Measurements from ENCODE around the gene CATSPER1.
A peak's percentile ranks its signal among the peaks of the same experiment; 100 is the strongest.

Gene CATSPER1

DNA sequence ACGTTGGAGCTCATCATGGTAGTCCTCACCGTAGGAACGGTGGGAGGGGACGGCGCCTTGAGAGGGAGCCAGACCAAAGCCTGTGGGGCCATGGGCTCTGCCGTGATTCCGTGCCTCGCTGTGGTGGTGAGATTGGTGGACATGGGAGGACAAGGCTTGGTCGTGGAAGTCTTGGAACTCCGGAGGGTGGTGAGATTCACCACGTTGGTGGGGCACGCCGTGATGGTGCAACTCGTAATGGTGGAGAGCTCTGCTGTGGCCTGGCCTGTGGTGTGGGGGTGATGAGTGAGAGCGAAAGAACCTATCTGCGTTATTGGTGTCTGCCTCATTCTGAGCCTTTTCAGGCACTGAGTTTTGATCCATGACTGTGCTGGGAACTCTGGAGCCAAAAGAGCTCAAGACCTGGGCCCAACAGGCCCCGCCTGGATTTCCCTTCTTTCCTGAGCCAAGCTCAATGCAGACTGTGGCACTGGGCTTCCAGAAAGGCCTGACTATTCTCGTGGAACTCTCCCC, at the start of gene CATSPER1:
TSS of gene CATSPER1 (minus strand) at position 463 of the 513 bp plus-strand sequence. CDS start at position 363, 100 bp downstream.
- no peak for DNase-seq (ENCODE audit: low read depth in 1 of 2, low spot score in 1 of 2)

DNA sequence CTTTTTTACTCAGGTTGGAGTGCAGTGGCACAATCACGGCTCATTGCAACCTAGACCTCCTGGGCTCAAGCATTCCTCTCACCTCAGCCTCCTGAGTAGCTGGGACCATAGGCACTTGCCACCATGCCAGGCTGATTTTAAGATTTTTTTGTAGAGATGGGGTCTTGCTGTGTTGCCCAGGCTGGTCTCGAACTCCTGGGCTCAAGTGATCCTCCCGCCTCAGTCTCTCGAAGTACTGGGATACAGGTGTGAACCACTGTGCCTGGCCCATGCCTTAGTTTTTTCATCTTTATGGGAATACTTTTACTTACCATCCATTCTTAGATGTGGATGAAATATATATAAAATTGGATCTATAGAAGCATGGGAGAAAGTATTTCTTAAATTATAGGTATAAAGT, 49.0 kb upstream of the CATSPER1 start:
- no peak for DNase-seq (ENCODE audit: low read depth in 1 of 2, low spot score in 1 of 2)

DNA sequence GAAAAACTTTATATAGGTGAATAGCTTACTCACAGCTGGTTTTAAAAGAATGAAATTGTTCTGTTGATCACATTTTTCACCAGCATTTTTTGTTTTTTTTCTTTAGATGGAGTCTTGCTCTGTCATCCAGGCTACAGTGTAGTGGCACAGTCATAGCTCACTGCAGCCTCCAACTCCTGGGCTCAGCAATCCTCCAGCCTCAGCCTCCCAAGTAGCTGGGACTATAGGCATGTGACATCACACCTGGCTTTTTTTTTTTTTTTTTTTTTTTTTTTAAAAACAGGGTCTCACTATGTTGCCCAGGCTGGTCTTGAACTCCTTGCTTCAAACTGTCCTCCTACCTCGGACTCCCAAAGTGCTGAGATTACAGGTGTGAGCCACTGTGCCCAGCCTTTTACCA, 47.4 kb upstream of the CATSPER1 start:
- no peak for DNase-seq (ENCODE audit: low read depth in 1 of 2, low spot score in 1 of 2)

DNA sequence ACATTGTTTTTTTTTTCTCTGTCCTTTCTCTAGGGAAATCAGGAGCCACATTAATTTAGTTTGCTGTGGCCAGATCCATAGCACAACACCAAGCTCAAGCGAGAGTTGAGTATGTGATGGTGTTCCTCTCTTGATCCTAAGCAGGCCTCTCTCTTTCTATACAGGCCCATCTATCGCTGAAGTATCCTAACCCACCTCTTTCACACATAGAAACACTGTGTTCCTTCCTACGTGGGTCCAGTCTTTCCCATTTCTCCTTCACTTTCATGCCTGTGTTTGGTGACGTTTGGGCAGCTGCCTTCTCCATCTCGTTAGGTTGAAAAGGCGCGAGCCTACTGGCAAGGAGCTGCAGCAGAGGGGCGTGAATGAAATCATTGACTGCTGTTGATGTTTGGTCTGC, 46.2 kb upstream of the CATSPER1 start:
- DNase-seq (ENCODE audit: low read depth in 1 of 2, low spot score in 1 of 2), result no peak

DNA sequence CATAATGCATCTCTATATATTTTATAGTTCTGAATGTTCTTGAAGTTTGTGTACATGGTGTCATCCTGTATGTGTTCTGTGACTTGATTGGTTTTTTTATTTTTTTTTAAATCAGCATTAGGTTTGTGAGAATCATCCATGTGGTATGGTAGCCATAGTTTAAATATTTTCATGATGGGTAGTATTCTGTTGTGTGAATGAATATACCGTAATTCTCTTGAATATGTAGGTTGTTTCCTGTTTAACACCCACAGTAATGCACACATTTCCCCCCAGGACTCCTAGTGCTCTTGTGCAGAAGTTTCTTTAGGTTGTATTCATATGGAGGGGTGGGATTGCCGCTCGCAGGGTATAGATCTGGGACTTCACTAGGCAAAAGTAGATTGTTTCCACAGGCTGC, 45.8 kb upstream of the CATSPER1 start:
- DNase-seq (ENCODE audit: low read depth in 1 of 2, low spot score in 1 of 2), result no peak

DNA sequence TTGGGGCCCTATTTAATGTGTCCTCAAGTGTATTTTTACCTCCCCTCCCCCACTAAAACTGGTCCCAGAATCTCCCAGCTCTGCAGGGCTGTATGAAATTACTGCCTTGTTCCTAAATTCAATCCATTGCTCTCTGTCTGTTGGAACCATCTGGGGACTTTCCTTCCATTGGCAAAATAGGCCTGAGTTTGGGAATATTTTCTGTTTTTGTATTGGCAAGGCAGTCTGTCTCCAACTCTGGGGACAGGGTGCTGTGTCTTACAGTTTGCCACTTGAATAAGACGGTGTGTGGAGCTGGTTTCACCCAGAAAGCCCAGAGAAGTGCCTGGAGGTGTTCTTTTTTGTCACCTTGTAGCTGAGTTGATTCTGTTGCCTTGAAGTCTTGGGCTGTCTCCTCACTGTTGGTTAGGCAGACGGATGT, 45.1 kb upstream of the CATSPER1 start:
- no peak for DNase-seq (ENCODE audit: low read depth in 1 of 2, low spot score in 1 of 2)

DNA sequence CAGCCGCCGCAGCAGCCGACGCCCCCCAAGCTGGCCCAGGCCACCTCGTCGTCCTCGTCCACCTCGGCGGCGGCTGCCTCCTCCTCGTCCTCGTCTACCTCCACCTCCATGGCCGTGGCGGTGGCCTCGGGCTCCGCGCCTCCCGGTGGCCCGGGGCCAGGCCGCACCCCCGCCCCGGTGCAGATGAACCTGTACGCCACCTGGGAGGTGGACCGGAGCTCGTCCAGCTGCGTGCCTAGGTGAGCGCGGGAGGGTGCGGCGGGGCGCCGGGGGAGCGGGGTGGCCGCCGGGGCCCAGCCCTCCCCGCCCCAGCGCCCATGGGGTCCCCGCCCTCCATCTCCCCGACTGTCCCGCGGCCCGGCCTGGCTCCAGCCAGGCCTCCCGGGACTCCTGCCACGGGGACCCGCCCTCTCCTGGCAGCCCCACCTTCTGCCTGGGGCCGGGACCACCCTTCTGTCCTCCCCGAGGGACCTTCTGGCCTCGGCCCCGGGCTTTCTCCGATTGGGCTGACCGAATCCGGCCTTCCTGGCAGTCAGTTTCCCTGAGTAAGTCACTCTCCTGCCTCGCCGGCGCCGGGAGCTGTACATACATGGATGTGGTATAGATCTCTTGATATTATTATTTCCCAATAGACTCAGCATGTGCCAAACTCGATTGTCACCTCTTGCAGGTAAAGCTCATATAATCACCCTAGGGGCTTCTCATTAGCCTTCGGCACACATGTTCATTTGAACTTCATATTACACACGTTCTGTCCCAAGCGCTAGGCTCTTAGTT, 44.5 kb upstream of the CATSPER1 start:
- DNase-seq (ENCODE audit: low read depth in 1 of 2, low spot score in 1 of 2), result no peak

DNA sequence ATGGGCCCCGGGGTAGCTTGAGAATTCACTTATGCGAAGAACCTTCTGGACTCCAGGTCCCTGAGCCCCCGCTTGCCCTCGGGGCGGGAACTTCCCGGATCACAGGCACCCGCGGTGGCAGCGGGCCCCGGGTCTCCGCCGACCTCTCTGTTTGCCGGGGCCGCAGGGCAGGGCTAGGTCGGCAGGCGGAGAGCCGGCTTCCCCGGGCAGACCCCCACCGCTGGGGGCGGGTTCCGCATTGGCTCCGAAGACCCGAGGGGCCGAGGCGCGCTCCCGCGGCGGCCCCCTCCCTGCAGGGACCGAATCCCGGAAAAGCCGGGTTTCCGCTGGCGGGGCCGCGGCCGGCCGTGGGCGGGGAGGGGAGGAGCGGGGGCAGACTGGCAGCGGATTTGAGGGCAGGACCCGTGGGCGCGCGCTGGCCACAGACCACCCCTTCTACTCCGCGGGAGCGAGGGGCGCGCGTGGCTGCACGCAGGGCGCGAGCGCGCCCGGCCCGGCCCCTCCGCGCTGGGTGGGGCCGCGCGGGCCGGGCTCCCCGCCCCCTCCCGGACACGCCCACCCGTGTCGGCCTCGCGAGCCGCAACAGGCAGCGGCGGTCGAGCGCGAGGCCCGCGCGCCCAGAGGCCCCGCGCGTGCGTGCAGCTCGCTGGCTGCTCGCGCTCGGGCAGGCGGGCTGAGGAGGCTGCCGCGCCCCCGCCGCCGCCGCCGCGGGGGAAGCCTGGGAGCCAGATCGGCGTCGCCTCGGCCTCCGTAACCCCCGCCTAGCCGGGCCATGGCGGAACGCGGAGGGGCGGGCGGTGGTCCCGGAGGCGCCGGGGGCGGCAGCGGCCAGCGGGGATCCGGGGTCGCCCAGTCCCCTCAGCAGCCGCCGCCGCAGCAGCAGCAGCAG, 43.7 kb upstream of the CATSPER1 start, which contains the start of gene PACS1:
TSS of gene PACS1 (plus strand) at position 558 of the 889 bp plus-strand sequence. CDS start at position 773, 215 bp downstream.
- peak; percentile 39 to 46 for DNase-seq (ENCODE audit: low read depth in 1 of 2, low spot score in 1 of 2)

DNA sequence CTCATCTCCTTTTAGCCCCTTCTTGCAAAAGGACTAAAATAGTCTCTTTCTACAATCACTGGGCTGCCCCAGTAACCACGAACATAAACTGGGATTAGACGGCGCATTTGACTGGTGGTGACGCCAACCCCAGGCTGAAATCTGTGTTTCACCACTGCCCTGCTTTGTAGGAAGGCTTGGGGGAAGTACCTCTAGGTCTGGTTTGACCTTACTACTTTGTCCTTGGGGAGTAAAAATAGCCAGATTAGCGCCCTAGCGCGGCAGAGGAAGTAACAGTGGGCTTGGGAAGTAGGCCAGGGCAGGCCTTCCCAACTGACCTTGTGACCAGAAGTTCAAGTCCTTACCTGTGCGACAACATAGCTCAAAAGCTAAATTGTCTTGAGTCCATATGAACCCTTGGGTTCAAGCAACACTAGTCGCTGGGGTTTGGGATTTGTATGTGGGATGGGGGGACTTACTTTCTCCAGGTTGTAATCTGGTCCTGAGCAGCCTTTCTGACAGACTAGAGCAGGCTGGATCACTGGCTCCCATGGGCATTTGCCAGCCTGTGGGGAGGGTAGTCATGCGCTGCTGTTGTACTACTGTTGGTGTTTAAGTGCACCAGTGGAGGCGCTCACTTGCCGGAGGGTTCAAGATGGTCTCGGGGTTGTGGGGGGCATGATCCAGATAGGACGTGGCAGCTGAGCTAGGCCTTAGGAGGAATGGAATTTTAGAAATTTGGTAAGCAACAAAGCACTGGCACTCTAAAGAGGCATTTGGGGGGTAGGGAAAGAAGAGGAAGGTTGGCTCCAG, 42.8 kb upstream of the CATSPER1 start:
- DNase-seq (ENCODE audit: low read depth in 1 of 2, low spot score in 1 of 2), result no peak

DNA sequence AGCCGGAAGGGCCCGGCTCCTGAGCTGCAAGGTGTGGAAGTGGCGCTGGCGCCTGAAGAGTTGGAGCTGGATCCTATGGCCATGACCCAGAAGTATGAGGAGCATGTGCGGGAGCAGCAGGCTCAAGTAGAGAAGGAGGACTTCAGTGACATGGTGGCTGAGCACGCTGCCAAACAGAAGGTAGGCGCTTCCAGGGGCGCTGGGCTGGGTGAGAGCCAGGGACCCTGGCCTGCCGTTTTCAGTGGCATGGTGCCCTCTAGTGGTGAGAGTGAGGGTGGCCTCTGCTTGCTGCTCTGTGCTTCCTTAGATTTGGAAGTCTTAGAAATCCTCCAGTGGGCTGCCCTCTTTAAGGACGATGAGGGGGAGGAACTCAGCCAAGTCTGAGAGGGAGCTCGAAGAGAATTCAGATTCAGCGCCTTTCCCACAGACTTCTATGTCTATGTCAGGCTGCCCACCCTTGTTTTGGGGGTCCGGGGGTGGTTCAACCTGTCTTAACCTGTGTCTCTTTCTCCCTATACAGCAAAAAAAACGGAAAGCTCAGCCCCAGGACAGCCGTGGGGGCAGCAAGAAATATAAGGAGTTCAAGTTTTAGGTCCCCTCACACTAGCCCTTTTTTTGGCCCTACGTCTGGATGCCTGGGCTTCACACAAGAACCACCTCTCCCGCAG, 42.0 kb upstream of the CATSPER1 start:
- DNase-seq (ENCODE audit: low read depth in 1 of 2, low spot score in 1 of 2), result peak; percentile 61 to 73

DNA sequence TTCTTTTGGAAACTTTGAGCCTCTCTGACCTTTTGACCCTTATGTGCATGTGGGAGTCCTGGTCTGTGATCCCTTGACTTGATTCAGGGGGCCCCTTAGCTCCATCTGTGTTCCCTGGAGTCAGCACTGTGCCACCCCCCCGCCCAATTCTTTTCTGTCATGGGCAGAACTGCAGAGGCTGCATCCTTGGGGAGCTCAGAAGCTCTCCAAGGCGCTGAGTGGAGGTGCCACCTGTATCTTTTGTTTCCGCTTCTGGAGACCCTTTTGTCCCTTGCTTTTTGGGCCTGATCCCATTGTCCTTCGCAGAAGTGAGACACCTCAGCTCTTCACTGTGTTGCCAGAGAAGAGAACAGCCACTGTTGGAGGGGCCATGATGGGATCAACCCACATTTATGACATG, 41.4 kb upstream of the CATSPER1 start:
- no peak for DNase-seq (ENCODE audit: low read depth in 1 of 2, low spot score in 1 of 2)

DNA sequence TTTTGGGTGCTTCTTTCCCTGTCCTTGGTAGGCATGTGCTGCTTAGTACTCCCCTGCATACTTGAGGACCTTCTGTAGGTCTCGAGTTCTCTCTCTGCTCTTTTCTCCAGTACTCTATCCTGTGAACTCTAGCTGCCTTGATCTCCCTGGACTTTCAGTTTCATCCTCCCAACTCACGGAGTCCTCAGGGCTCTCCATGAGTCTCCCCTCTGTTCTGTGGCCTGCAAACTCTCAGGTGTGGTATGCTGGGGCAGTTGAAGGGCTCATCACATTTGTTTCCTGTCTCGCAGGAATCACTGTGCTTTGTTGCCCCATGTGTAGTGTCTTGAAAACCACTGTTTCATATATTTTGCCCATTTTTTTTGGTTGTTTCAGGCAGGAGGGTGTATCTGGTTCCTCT, 40.5 kb upstream of the CATSPER1 start:
- no peak for DNase-seq (ENCODE audit: low read depth in 1 of 2, low spot score in 1 of 2)

DNA sequence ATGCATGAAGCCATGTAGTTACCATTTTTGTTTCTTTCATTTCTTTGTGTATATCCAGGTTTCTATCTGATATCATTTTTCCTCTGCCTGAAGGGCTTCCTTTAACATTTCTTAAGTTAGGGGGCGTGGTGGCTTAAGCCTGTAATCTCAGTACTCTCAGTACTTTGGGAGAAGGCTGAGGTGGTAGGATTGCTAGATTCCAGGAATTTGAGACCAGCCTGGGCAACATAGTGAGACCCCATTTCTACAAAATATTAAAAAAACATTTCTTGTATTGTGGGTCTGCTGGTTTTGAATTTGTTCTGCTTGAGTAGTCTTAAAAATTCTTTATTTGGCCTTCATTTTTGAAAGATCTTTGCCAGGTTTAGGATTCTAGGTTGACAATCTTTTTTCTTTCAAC, 38.3 kb upstream of the CATSPER1 start:
- DNase-seq (ENCODE audit: low read depth in 1 of 2, low spot score in 1 of 2), result no peak

DNA sequence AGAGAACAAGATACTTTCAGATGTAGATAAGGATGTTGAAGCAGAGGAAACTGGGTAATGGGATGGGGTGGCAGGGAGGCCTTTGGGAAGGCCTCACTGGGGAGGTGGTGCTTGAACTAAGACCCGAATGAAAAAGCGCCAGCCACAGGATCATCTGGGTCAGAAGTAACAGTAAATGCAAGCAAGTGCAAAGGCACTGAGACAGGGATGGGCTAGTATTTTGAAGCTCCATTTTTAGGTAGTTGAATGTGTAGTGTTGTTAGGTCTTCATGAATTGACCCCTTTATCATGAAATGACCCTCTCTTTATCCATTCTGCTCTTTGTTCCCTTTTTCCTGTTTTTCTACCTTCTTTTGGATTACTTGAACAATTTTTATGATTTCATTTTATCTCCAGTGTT, 37.6 kb upstream of the CATSPER1 start:
- DNase-seq (ENCODE audit: low read depth in 1 of 2, low spot score in 1 of 2), result no peak

DNA sequence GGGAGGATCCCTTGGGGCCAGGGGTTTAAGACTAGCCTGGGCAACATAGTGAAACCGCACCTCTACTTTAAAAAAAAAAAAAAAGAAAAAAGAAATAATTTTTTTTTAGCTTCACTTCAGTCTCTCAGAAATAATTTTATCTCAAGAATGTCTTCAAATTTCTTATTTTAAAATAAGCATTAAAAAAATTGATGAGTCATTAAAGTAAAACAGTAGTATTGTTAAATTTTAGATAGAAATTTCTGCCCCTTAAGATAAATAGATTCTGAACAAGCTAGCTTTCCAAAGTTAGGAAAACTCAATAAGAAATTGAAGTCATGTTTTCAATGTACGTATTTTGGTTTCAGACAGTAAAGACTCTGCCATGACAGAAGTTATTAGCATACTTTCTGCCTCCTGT, 36.1 kb upstream of the CATSPER1 start:
- DNase-seq (ENCODE audit: low read depth in 1 of 2, low spot score in 1 of 2), result no peak

DNA sequence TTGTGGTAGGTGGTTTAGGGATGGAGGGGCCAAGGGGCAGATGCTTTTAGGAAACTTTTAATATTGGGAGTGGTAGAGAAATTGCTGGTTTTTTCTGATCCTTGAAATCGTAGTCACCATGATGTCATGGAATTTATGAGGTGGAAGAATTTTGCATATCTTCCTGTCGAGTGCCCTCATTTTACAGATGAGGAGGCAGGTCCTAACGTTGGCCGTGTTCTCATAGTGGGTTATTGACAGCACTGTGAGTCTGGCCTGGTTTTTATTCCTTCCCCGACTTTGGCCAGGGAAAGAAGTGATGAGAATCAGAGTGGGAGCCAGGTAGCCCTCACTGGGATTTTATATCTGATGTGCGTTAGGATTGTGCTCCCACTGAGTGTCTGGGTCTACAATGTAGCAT, 35.0 kb upstream of the CATSPER1 start:
- DNase-seq (ENCODE audit: low read depth in 1 of 2, low spot score in 1 of 2), result no peak

DNA sequence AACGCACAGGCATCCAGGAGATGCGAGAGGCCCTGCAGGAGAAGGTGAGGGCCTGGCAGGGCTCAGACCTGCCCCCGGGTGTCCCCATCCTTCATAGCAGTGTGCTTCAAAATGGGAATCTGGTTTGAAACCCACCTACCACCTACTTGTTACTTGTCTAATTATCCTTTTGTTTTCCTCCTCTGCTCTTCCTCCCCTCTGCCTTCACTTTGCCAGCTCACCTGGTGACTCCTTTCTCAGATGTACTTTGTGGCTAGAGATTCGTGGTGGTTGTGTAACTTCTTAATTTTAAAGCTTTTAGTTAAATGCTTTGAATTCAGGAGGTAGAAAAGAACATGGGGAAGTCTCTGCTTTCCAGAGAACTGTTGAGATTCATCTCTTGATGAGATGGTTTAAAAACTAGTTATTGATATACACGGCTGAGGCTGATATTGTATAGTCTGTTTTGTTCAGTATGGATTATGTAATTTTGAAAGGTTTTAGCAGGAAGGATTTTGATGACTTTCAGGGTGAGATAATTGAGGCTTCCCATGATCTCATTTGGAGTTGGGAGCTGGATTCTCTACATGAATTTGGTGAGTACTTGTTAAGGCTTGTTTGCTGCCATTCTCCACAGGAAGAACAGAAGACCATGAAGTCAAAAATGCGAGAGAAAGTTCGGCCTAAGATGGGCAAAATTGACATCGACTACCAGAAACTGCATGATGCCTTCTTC, 33.8 kb upstream of the CATSPER1 start:
- no peak for DNase-seq (ENCODE audit: low read depth in 1 of 2, low spot score in 1 of 2)

DNA sequence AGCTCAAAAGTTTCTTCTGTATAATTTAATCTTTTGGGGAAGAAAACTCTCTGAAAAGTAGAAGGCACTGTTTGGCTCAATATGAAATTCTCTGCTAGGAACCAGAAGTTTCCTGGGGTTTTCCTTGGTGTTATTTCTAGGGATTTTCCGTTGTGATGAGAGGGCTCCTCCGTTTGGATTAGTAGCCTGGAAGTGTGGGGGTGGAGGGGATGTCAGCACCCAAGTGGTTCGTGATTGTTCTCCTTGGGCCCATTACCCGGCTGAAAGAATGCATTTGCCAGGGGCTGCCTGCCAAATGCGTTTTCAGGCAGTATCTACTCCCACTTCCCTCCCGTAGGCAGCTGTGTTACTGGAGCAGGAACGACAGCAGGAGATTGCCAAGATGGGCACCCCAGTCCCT, 30.2 kb upstream of the CATSPER1 start:
- DNase-seq (ENCODE audit: low read depth in 1 of 2, low spot score in 1 of 2), result no peak

DNA sequence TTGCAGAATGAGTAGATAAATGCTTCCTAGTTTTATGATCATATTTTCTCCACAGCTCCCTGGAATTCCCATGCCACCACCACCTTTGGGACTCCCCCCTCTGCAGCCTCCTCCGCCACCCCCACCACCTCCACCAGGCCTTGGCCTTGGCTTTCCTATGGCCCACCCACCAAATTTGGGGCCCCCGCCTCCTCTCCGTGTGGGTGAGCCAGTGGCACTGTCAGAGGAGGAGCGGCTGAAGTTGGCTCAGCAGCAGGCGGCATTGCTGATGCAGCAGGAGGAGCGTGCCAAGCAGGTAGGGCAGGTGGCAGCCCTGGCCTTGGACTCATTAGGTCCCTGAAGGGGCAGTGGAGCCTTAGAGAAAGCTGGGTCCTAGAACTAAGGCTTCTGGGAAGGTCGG, 28.7 kb upstream of the CATSPER1 start:
- DNase-seq (ENCODE audit: low read depth in 1 of 2, low spot score in 1 of 2), result no peak

DNA sequence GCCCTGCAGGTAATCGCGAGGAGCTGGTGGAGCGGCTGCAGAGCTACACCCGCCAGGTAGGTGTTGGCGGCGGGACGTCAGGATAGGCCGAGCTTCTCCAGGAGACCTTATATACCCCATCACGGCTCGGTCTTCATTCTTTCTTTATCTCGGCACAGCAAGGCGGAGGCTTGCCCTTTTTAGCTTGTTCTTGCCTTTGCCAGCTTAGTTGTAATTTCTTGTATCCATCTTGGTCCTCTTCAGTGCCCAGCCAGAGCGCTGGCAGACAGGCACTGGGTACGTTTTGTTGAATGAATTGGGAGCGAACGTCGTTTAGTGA, 26.3 kb upstream of the CATSPER1 start:
- DNase-seq (ENCODE audit: low read depth in 1 of 2, low spot score in 1 of 2), result no peak

All from activated CD4-positive, alpha-beta T cell treated with anti-CD3 and anti-CD28 coated beads, Interleukin-2, amount 50 U/mL, for 24 hours (primary cell).